Liver (tissue), 9 donors: ENCODE data around the gene TAF6. TPM values are rescaled to one million over a fixed set of nuclear protein-coding genes. Genes with fewer than 3 reads are reported as not detected.

ENCODE experiments used
- DNase-seq: peaks from one replicate; pipeline ENCODE4 v3.0.0-alpha.2; 2017; ENCODE audit warnings: low spot score
- H3K27ac ChIP-seq, 2 donors: one replicate each; pipeline ENCODE4 v1.7.0; 2013; ENCODE audit warnings: inconsistent platforms in 2 of 2, low read length in 2 of 2, control low read depth in 1 of 2, low read depth in 1 of 2, mild to moderate bottlenecking in 1 of 2
- H3K27me3 ChIP-seq, 4 donors: one replicate each; pipeline versions ENCODE4 v1.6.1 to v1.7.0; 2013; ENCODE audit warnings: low read length in 3 of 4, inconsistent platforms in 1 of 4, mild to moderate bottlenecking in 1 of 4, moderate library complexity in 1 of 4; ENCODE audit not compliant: control insufficient read depth in 4 of 4, insufficient read depth in 4 of 4
- H3K36me3 ChIP-seq, 4 donors: one replicate each; pipeline versions ENCODE4 v1.6.1 to v1.7.0; 2013; ENCODE audit warnings: low read length in 3 of 4, mild to moderate bottlenecking in 3 of 4, low read depth in 1 of 4, moderate library complexity in 1 of 4; ENCODE audit not compliant: control insufficient read depth in 4 of 4, insufficient read depth in 3 of 4
- H3K4me1 ChIP-seq, 4 donors: one replicate each; pipeline versions ENCODE4 v1.6.1 to v1.7.0; 2013; ENCODE audit warnings: low read length in 3 of 4, mild to moderate bottlenecking in 3 of 4, moderate library complexity in 1 of 4; ENCODE audit not compliant: control insufficient read depth in 4 of 4, insufficient read depth in 4 of 4
- H3K4me3 ChIP-seq, 3 donors: one replicate each; pipeline versions ENCODE4 v1.6.1 to v1.7.0; 2013; ENCODE audit warnings: low read length in 3 of 3, control low read depth in 1 of 3, low read depth in 1 of 3, mild to moderate bottlenecking in 1 of 3
- H3K9ac ChIP-seq, 2 donors: one replicate each; pipeline ENCODE4 v1.7.0; 2013; ENCODE audit warnings: low read length in 2 of 2, mild to moderate bottlenecking in 2 of 2, moderate library complexity in 2 of 2, control low read depth in 1 of 2, low read depth in 1 of 2
- H3K9me3 ChIP-seq, 4 donors: one replicate each; pipeline versions ENCODE4 v1.6.1 to v1.7.0; 2013; ENCODE audit warnings: low read length in 3 of 4; ENCODE audit not compliant: control insufficient read depth in 4 of 4
- ATF3 ChIP-seq: IDR thresholded peaks from 2 replicates; pipeline ENCODE4 v1.6.1; 2016; ENCODE audit warnings: antibody characterized with exemption
- EGR1 ChIP-seq, 2 donors: IDR thresholded peaks; 2 replicates each; pipeline ENCODE4 v1.6.1; 2016 to 2018; ENCODE audit warnings: antibody characterized with exemption in 2 of 2, low read depth in 2 of 2
- FOXA1 ChIP-seq: IDR thresholded peaks from 2 replicates; pipeline ENCODE4 v1.6.1; 2016; ENCODE audit warnings: antibody characterized with exemption
- FOXA2 ChIP-seq: IDR thresholded peaks from 2 replicates; pipeline ENCODE4 v1.6.1; 2016; ENCODE audit warnings: antibody characterized with exemption
- GABPA ChIP-seq, 2 donors: IDR thresholded peaks in 1 of 2; conservative IDR thresholded peaks in 1 of 2; 2 replicates each; pipeline ENCODE4 v1.6.1; 2016; ENCODE audit warnings: antibody characterized with exemption in 2 of 2, mild to moderate bottlenecking in 1 of 2, moderate library complexity in 1 of 2
- HNF4A ChIP-seq, 2 donors: conservative IDR thresholded peaks; 2 replicates each; pipeline ENCODE4 v1.6.1; 2016; ENCODE audit warnings: antibody characterized with exemption in 2 of 2, mild to moderate bottlenecking in 2 of 2
- HNF4G ChIP-seq: IDR thresholded peaks from 2 replicates; pipeline ENCODE4 v1.6.1; 2016; ENCODE audit warnings: antibody characterized with exemption
- JUND ChIP-seq, 2 donors: IDR thresholded peaks; 2 replicates each; pipeline ENCODE4 v1.6.1; 2016; ENCODE audit warnings: antibody characterized with exemption in 2 of 2
- NR2F2 ChIP-seq: IDR thresholded peaks from 2 replicates; pipeline ENCODE4 v1.6.1; 2016; ENCODE audit warnings: antibody characterized with exemption
- RAD21 ChIP-seq, 2 donors: IDR thresholded peaks; 2 replicates each; pipeline ENCODE4 v1.6.1; 2016; ENCODE audit warnings: antibody characterized with exemption in 2 of 2, mild to moderate bottlenecking in 2 of 2
- REST ChIP-seq: IDR thresholded peaks from 2 replicates; pipeline ENCODE4 v1.6.1; 2016; ENCODE audit warnings: antibody characterized with exemption, mild to moderate bottlenecking
- RXRA ChIP-seq, 2 donors: IDR thresholded peaks; 2 replicates each; pipeline ENCODE4 v1.6.1; 2017 to 2018; ENCODE audit warnings: antibody characterized with exemption in 2 of 2, mild to moderate bottlenecking in 1 of 2
- SP1 ChIP-seq: IDR thresholded peaks from 2 replicates; pipeline ENCODE4 v1.6.1; 2018; ENCODE audit warnings: antibody characterized with exemption, mild to moderate bottlenecking
- TAF1 ChIP-seq: conservative IDR thresholded peaks from 2 replicates; pipeline ENCODE4 v1.6.1; 2016; ENCODE audit warnings: antibody characterized with exemption, mild to moderate bottlenecking
- YY1 ChIP-seq: IDR thresholded peaks from 2 replicates; pipeline ENCODE4 v1.6.1; 2016; ENCODE audit warnings: antibody characterized with exemption, mild to moderate bottlenecking
- WGBS: extraction: QIAGEN DNeasy Blood & Tissue Kit; methylation state at CpG from one replicate; pipeline ENCODE4 v1.1.7; 2013; 5-methylcytosine and 5-hydroxymethylcytosine counted together
- polyA plus RNA-seq, 2 donors: library from polyadenylated mRNA; stranded (reverse) in 1 of 2; unstranded in 1 of 2; fragments of 200-250 nt in 1 of 2; fragments of >200 nt in 1 of 2; fragmentation: Nextera tagmentation in 1 of 2; extraction: Ambion mirVana in 1 of 2; gene quantifications; one replicate each; pipeline versions ENCODE4 v1.2.1 to v1.2.3, GENCODE V29; 2013 to 2015
- total RNA-seq, 2 donors: library from RNA; depleted of rRNA; stranded (reverse); fragments of >200 nt; gene quantifications; one replicate each; pipeline ENCODE4 v1.2.3, GENCODE V29; 2014
- TF ChIP-seq, protein P1 (sequence below): IDR thresholded peaks from 2 replicates; pipeline ENCODE4 v1.6.1; 2016; ENCODE audit warnings: antibody characterized with exemption
- TF ChIP-seq, protein P2 (sequence below): fragments of 150-350 bp; IDR thresholded peaks from 2 replicates; pipeline ENCODE4 v1.5.1; 2017; ENCODE audit warnings: improper control_type of control experiment, low read depth, low read length; ENCODE audit not compliant: missing input control
- TF ChIP-seq, protein P3 (sequence below): IDR thresholded peaks from 2 replicates; pipeline ENCODE4 v1.6.1; 2016; ENCODE audit warnings: antibody characterized with exemption
- donor health status: healthy.
- donor health status: healthy.
- donor health status: healthy.
- donor health status: healthy.
- donor health status: healthy.

The TAF6 gene
- total and polyA plus RNA-seq, 4 donors = 8.9 to 17.9 (median 16.2) TPM

GRCh38 chr7:100163006-100163531 lies 43.9 kb upstream of the TAF6 start:
- DNase-seq = no peak
- Histone ChIP-seq H3K36me3 (no peaks in the 10 kb centered on the region), H3K4me3 (no peak overlapping the region), H3K9me3 (no peaks in the 10 kb centered on the region), H3K9ac (no peak overlapping the region), H3K27me3 (peaks cover 0 to 2% (median 0%) of the 10 kb centered on the region in 4 donors), H3K27ac (no peak overlapping the region), H3K4me1 (peaks cover 0 to 13% (median 5%) of the 10 kb centered on the region in 4 donors)
- no peak for TF ChIP-seq ATF3
- TF ChIP-seq SP1 = no peak
- TF ChIP-seq TAF1 = no peak
- TF ChIP-seq, protein P1, sequence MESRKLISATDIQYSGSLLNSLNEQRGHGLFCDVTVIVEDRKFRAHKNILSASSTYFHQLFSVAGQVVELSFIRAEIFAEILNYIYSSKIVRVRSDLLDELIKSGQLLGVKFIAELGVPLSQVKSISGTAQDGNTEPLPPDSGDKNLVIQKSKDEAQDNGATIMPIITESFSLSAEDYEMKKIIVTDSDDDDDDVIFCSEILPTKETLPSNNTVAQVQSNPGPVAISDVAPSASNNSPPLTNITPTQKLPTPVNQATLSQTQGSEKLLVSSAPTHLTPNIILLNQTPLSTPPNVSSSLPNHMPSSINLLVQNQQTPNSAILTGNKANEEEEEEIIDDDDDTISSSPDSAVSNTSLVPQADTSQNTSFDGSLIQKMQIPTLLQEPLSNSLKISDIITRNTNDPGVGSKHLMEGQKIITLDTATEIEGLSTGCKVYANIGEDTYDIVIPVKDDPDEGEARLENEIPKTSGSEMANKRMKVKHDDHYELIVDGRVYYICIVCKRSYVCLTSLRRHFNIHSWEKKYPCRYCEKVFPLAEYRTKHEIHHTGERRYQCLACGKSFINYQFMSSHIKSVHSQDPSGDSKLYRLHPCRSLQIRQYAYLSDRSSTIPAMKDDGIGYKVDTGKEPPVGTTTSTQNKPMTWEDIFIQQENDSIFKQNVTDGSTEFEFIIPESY = no peak
- no peak for TF ChIP-seq JUND (IDR thresholded peaks at IDR 0.05)
- TF ChIP-seq, protein P2, sequence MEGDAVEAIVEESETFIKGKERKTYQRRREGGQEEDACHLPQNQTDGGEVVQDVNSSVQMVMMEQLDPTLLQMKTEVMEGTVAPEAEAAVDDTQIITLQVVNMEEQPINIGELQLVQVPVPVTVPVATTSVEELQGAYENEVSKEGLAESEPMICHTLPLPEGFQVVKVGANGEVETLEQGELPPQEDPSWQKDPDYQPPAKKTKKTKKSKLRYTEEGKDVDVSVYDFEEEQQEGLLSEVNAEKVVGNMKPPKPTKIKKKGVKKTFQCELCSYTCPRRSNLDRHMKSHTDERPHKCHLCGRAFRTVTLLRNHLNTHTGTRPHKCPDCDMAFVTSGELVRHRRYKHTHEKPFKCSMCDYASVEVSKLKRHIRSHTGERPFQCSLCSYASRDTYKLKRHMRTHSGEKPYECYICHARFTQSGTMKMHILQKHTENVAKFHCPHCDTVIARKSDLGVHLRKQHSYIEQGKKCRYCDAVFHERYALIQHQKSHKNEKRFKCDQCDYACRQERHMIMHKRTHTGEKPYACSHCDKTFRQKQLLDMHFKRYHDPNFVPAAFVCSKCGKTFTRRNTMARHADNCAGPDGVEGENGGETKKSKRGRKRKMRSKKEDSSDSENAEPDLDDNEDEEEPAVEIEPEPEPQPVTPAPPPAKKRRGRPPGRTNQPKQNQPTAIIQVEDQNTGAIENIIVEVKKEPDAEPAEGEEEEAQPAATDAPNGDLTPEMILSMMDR = no peak
- no peak for TF ChIP-seq REST
- no peak for TF ChIP-seq NR2F2
- TF ChIP-seq FOXA1 = no peak
- no peak for TF ChIP-seq HNF4G
- TF ChIP-seq FOXA2 = no peak
- no peak for TF ChIP-seq GABPA (IDR thresholded peaks at IDR 0.05 in 1 of 2, conservative IDR thresholded peaks at IDR 0.05 in 1 of 2)
- no peak for TF ChIP-seq RXRA (IDR thresholded peaks at IDR 0.05)
- TF ChIP-seq, protein P3, sequence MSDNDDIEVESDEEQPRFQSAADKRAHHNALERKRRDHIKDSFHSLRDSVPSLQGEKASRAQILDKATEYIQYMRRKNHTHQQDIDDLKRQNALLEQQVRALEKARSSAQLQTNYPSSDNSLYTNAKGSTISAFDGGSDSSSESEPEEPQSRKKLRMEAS = no peak
- TF ChIP-seq EGR1 (IDR thresholded peaks at IDR 0.05; ENCODE audit: low read depth in 2 of 2) = no peak
- no peak for TF ChIP-seq YY1
- TF ChIP-seq HNF4A (conservative IDR thresholded peaks at IDR 0.05) = no peak
- TF ChIP-seq RAD21 (IDR thresholded peaks at IDR 0.05) = no peak
- WGBS = 75% methylated on average over 6 of the region's 6 CpGs
